Measurements from ENCODE around the gene TINAG.

Gene TINAG

DNA sequence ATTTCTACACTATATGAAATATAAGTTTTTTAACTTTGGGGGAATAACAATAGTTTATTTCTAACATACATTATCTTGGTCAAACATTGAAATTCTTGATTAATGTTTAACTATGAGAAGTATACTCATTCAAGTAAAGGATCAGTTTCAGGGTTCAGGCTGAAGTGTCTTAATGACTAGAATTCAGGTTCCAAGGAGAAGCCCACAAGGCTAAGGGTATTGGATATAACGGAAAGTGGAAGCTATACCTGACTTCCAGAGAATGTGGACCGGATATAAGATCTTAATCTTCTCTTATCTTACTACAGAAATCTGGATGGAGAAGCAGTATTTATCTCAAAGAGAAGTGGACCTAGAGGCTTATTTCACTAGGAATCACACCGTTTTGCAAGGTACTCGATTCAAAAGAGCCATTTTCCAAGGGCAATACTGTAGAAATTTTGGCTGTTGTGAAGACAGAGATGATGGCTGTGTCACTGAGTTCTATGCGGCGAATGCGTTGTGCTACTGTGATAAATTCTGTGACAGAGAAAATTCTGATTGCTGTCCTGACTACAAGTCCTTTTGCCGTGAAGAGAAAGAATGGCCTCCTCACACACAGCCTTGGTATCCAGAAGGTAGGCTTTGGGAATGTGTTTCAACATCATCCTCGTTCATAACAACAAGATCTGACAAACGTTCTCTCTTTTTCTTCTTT lies at the start of gene TINAG:
TSS of gene TINAG (plus strand) at position 153 of the 697 bp plus-strand sequence. CDS start at position 263, 110 bp downstream.
- no peak for DNase-seq (ENCODE audit: low read depth in 2 of 2)

DNA sequence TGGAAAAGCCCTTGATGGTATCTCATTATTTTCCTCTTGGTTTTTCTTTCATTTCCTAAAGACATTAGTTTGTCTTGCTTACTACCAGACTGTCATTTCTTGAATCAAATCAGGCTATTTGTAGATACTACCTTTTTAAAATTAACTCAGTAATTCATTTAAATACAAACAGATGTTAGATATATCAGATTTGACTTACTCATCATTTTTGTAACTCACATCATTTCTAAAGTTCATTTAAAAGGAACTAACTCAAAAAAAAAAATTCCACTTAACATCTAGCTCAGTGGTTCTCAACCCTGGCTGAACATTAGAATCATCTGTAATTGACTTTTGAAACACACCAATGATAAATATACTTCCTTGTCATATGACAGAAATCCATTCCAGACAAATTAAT lies 48.2 kb upstream of the TINAG start:
- DNase-seq (ENCODE audit: low read depth in 2 of 2) = no peak

- DNase-seq (ENCODE audit: low read depth in 2 of 2) = no peak
These were observed 45.7 kb upstream of the TINAG start for GRCh38 chr6:54262499-54262898.

DNA sequence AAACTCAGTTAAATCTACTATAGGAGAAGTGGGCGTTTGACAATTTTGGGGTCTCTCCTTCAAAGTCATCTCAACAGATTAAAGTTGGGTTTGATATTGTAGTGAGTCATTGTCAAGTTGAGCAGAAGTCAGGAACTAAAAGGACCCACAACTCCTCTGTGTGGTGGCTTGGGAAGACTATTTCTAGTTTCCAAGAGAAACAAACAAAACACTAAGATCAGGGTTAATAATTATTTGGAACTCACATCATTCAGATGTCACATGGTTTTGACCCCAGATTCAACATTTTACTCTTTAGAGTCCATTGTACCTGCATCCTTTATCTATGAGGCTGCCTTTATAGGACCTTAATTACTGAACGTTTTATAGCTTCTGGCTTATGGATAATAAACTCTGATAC lies 45.3 kb upstream of the TINAG start:
- no peak for DNase-seq (ENCODE audit: low read depth in 2 of 2)

GRCh38 chr6:54264581-54265272 lies 43.5 kb upstream of the TINAG start:
- DNase-seq (ENCODE audit: low read depth in 2 of 2) = no peak

DNA sequence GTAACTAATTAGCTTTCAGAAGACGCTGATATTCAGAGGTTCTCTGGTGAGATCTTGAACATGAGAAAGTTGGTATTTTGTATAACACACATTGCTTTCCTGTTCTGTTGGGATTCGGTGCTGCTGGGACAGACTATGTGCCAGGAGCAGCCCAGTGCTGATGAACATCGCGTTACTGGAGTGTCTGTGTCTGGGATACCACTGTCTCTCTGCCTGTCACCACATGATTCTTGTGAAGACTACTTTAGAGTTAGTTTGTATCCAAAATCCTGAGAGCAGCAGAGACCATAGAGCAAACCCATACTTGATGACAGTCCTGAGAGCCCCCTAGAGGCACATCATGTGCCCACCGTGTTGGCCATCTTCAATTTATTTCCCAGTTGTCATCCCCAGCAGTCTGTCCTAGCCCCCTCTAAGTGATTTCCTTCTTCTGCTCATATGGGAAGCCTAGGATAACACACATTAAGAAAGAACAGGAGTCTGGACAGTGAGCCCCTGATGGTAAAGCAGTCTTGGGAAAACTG lies 41.8 kb upstream of the TINAG start:
- no peak for DNase-seq (ENCODE audit: low read depth in 2 of 2)

- DNase-seq (ENCODE audit: low read depth in 2 of 2) = no peak
These were observed 40.4 kb upstream of the TINAG start for GRCh38 chr6:54267798-54268197.

- DNase-seq (ENCODE audit: low read depth in 2 of 2) = no peak
These were observed 34.9 kb upstream of the TINAG start for GRCh38 chr6:54273214-54273820.

- DNase-seq (ENCODE audit: low read depth in 2 of 2) = no peak
These were observed 33.9 kb upstream of the TINAG start for GRCh38 chr6:54274383-54274782.

GRCh38 chr6:54282186-54282585 lies 26.1 kb upstream of the TINAG start:
- DNase-seq (ENCODE audit: low read depth in 2 of 2) = no peak

- DNase-seq (ENCODE audit: low read depth in 2 of 2) = no peak
These were observed 23.9 kb upstream of the TINAG start for GRCh38 chr6:54284161-54284860.

GRCh38 chr6:54285595-54285994 lies 22.6 kb upstream of the TINAG start:
- no peak for DNase-seq (ENCODE audit: low read depth in 2 of 2)

GRCh38 chr6:54286141-54286540 lies 22.1 kb upstream of the TINAG start:
- DNase-seq (ENCODE audit: low read depth in 2 of 2) = no peak

- DNase-seq (ENCODE audit: low read depth in 2 of 2) = no peak
These were observed 19.8 kb upstream of the TINAG start for GRCh38 chr6:54288474-54288873.

DNA sequence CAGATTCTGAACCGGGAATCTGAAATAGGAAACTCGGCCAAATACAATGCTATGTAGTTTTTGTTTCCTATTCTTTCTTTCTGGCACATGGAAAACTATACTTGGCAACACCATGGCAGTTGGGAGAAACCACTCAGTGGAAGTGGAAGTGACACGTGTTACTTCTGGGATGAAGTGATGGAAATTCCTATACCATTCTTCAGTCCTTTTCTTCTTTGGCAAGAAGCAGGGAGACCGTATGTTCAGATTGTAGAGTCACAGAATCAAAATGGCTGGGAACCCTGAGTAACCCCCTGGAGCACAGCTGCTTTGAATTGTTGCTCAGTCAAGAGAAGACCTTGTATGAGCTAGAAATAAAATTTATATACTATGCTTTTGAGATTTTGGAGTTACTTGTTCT lies 18.8 kb upstream of the TINAG start:
- DNase-seq (ENCODE audit: low read depth in 2 of 2) = no peak

DNA sequence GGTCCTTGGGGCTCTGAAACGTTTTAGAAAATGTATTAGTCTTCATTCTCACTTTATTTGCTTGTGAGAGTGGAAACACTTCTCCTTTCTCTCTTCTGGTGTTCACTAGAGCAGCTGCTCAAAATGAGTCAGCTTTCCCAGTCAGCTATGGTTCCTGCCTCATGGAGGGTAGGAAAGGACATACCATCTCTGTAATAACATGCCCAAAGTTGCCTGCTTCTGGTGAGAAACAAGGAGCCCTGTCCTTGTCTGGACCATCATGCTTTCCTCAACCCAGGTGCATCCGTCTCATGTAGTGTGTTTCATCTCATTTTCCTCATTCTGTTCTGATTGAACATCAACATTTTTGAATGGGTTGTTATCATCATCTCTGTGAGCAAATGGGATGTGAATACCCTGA lies 17.1 kb upstream of the TINAG start:
- no peak for DNase-seq (ENCODE audit: low read depth in 2 of 2)

DNA sequence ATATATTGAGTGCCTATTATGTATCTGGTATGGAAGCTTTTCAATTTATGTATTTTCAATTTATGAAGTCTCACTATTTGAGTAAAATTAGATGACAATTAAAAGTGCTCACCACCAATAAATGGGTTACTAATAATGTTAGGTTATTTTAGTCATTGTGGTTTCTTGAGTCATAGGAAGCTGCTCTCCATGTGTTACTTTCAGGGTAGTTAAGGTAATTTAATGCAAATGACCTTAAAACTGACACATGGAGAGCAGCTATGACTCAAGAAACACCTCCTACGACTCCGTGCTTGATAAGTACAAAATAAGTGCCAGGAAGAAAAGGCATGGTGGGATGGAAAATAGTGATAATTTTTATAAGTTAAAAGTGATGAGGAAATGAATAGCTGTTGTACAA lies 16.5 kb upstream of the TINAG start:
- no peak for DNase-seq (ENCODE audit: low read depth in 2 of 2)

DNA sequence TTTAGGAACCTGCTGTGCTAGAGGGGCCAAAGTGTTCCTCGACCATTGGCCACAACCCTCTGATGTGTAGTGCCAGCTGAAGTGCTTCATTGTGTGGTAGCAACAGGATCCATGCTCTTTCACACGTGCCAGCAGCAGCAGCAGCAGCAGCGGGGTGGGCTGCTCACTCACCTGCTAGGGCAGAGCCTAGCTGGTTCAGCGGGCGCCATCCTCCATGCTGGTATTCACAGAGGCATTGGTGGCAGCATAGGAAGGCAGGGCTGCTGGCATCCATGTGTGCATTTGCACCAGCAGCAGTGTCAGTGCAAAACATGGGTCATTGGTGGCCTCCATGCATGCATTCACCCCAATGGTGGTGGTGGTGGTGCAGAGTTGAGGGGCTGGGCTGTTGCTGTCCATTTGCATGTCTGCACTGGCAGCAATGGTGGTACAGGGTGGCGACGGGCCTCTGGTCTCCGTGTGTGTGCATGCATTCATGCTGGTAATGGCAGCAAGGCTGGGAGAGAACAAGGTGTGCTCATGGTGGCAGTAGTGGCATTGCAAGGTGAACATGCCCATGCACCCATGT lies 13.2 kb upstream of the TINAG start:
- DNase-seq (ENCODE audit: low read depth in 2 of 2) = no peak

DNA sequence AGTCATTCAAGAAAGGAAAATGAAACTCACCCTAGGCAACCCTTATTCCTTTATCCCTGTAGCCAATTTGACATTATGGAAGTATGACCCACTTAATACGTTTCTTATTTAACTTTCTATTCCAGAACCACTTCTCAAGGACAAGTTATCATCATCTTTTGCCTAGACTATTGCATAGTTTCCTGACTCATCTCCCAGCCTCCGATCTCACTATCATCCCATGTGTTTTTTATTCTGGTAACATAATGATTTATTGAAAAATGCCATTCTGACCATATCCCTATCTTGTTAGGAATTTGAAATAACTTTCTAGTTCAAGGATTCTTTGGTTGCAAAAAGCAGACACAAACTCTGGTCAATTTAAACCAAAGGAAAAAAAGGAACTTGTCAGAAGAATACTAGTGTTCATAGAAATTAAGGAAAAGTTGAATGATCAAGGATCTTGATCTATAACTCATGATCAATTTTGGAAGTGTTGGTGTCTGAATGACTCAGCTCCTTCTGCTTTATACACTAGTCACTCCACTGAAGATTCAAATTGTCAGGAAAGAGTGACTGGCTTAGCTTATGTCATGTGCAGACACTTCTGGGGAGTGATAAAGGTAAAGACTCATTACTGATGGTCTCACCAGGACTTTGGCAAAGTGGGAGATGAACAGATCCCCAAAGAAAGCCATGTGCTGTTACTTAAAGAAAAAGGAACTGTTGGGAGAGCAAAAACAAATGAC lies 8.5 kb upstream of the TINAG start:
- no peak for DNase-seq (ENCODE audit: low read depth in 2 of 2)

GRCh38 chr6:54301770-54302169 lies 6.5 kb upstream of the TINAG start:
- DNase-seq (ENCODE audit: low read depth in 2 of 2) = no peak

- no peak for DNase-seq (ENCODE audit: low read depth in 2 of 2)
These were observed 766 bp upstream of the TINAG start for GRCh38 chr6:54307439-54307910.

Measured in stimulated activated CD8-positive, alpha-beta memory T cell treated with anti-CD3 and anti-CD28 coated beads, Interleukin-2, amount 100 ng/mL, for 1 hour (primary cell).